Glutamatergic neuron (in vitro differentiated cells): ENCODE measurements around the gene CGAS. TPM values are rescaled to one million over a fixed set of nuclear protein-coding genes. Genes with fewer than 3 reads are reported as not detected.

ENCODE experiments used
- DNase-seq: peaks from one replicate; pipeline ENCODE4 v3.0.0; 2022
- H3K27ac Mint-ChIP-seq: one replicate; pipeline ENCODE4 v1.8.0; 2020; ENCODE audit warnings: mild to moderate bottlenecking, mixed read lengths, inconsistent platforms; ENCODE audit not compliant: unreplicated experiment
- H3K27me3 Mint-ChIP-seq: one replicate; pipeline ENCODE4 v1.8.0; 2020; ENCODE audit warnings: mild to moderate bottlenecking, moderate library complexity, mixed read lengths, inconsistent platforms; ENCODE audit not compliant: unreplicated experiment
- H3K36me3 Mint-ChIP-seq: one replicate; pipeline ENCODE4 v1.8.0; 2020; ENCODE audit warnings: mild to moderate bottlenecking, mixed read lengths, inconsistent platforms; ENCODE audit not compliant: unreplicated experiment
- H3K4me1 Mint-ChIP-seq: one replicate; pipeline ENCODE4 v1.8.0; 2020; ENCODE audit warnings: mild to moderate bottlenecking, low read depth, mixed read lengths, inconsistent platforms; ENCODE audit not compliant: unreplicated experiment
- H3K4me3 Mint-ChIP-seq: one replicate; pipeline ENCODE4 v1.8.0; 2020; ENCODE audit warnings: mild to moderate bottlenecking, mixed read lengths, inconsistent platforms; ENCODE audit not compliant: unreplicated experiment
- H3K9me3 Mint-ChIP-seq: one replicate; pipeline ENCODE4 v1.8.0; 2020; ENCODE audit warnings: mild to moderate bottlenecking, moderate library complexity, mixed read lengths, inconsistent platforms; ENCODE audit not compliant: unreplicated experiment
- CTCF ChIP-seq: fragments of 200-600 bp; sonication (generic); IDR thresholded peaks from one replicate; pipeline ENCODE4 v1.5.0; 2021; ENCODE audit not compliant: partially characterized antibody, unreplicated experiment
- total RNA-seq: library from RNA; stranded (reverse); fragmentation: NEBNext Ultra II Directional; extraction: Animal tissue kit (Norgen Biotek cat#: 25700); gene quantifications from one replicate; pipeline ENCODE4 v1.2.1, GENCODE V29; 2021; ENCODE audit not compliant: unreplicated experiment

CGAS gene
- total RNA-seq, 1 donor from 2014 or later = 0.37 TPM

GRCh38 chr6:73435236-73435635, 16.9 kb downstream of the CGAS start:
- Mint-ChIP-seq H3K9me3 (no peaks in the 10 kb centered on the region), H3K36me3 (no peaks in the 10 kb centered on the region), H3K4me1 (no peaks in the 10 kb centered on the region), H3K4me3 (no peak overlapping the region), H3K27me3 (no peaks in the 10 kb centered on the region), H3K27ac (no peak overlapping the region)
- TF ChIP-seq CTCF = no peak
- DNase-seq = no peak

DNA sequence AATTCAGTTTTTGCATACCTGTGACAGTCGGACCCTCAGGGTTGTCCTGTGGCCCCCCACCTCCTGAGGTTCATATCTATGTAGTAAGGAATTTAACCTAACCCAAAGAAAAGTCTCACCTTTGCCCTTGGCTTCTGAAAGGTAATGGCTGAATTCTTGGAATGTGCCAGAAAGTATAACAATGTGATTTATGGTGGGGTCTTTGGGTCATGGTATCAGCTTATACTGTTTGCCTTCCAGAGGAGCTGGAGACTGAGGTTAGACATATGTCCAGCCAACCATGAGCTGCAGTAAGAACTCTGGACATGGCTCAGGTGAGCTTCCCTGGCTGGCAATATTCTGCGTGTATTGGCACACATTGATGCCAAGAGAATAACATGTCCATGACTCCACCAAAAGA, 30.6 kb downstream of the CGAS start:
- Mint-ChIP-seq H3K27me3 (no peaks in the 10 kb centered on the region), H3K9me3 (no peaks in the 10 kb centered on the region), H3K27ac (no peak overlapping the region), H3K4me1 (no peaks in the 10 kb centered on the region), H3K36me3 (no peaks in the 10 kb centered on the region), H3K4me3 (no peak overlapping the region)
- TF ChIP-seq CTCF = no peak
- no peak for DNase-seq

GRCh38 chr6:73418081-73418741, 33.9 kb downstream of the CGAS start:
- no peak overlapping the region for H3K27ac Mint-ChIP-seq
- no peak for DNase-seq
- TF ChIP-seq CTCF = no peak
- no peaks in the 10 kb centered on the region for H3K27me3 Mint-ChIP-seq
- H3K9me3 Mint-ChIP-seq = no peaks in the 10 kb centered on the region
- no peaks in the 10 kb centered on the region for H3K36me3 Mint-ChIP-seq
- H3K4me3 Mint-ChIP-seq = no peak overlapping the region
- no peaks in the 10 kb centered on the region for H3K4me1 Mint-ChIP-seq

DNA sequence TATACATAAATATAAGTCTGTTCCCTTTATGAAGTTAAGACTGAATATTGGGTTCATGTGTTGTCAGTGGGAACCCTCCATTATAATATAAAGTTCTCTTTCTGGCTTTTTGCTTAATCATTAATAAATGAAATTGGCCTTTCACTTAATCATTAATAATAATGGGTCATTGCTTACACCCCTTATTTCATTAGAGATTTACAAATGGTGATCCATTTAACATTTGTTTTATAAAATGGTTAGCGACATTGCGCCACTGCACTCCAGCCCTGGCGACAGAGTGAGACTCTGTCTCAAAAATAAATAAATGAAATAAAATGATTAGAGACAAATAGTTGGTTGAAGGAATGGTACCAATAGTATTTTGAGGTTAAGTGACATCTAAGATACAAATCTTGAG, 39.0 kb downstream of the CGAS start:
- H3K4me3 Mint-ChIP-seq = no peak overlapping the region
- DNase-seq = no peak

More for the DNA sequence above, 39.0 kb downstream of the CGAS start:
- no peak overlapping the region for H3K27ac Mint-ChIP-seq
- H3K9me3 Mint-ChIP-seq = no peaks in the 10 kb centered on the region
- H3K36me3 Mint-ChIP-seq = no peaks in the 10 kb centered on the region
- no peaks in the 10 kb centered on the region for H3K27me3 Mint-ChIP-seq
- TF ChIP-seq CTCF = no peak
- no peaks in the 10 kb centered on the region for H3K4me1 Mint-ChIP-seq
